Measurements from ENCODE around the gene ARVCF. TPM values are rescaled to one million over a fixed set of nuclear protein-coding genes. Genes with fewer than 3 reads are reported as not detected.

Gene ARVCF
- total RNA-seq, 1 donor from 2014 or later: 119 TPM

DNA sequence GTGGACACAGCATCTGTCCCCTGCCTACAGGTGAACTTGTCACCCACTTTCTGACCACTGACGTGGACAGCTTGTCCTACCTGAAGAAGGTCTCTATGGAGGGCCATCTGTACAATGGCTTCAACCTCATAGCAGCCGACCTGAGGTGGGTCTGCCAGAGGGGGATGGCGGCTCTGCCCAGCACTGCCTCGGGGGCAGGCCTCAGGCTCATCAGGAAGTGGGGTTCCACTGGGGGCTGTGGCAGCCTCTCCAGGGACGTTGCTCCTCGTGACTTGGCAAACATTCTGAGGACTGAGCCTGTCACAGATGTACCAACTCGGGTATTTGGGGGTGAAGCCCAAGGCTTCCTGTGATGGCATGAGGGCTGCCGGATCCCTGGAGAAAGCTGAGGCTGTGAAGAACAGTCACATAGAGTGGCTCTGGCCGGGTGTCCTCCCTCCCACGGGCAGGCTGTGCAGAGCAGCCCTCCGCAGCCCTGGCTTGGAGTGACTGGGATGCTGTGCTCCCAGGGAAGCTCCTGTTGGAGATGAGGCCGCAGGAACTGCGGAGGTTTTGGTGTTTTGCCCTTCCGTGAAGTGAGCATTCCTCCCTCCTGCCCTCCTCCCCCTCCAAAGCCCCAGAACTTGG lies 36.9 kb upstream of the ARVCF start:
- no peak overlapping the region for H3K27ac Mint-ChIP-seq (ENCODE audit: unreplicated experiment)
- TF ChIP-seq, protein P1, sequence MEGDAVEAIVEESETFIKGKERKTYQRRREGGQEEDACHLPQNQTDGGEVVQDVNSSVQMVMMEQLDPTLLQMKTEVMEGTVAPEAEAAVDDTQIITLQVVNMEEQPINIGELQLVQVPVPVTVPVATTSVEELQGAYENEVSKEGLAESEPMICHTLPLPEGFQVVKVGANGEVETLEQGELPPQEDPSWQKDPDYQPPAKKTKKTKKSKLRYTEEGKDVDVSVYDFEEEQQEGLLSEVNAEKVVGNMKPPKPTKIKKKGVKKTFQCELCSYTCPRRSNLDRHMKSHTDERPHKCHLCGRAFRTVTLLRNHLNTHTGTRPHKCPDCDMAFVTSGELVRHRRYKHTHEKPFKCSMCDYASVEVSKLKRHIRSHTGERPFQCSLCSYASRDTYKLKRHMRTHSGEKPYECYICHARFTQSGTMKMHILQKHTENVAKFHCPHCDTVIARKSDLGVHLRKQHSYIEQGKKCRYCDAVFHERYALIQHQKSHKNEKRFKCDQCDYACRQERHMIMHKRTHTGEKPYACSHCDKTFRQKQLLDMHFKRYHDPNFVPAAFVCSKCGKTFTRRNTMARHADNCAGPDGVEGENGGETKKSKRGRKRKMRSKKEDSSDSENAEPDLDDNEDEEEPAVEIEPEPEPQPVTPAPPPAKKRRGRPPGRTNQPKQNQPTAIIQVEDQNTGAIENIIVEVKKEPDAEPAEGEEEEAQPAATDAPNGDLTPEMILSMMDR (IDR thresholded peaks at IDR 0.05; ENCODE audit: partially characterized antibody, unreplicated experiment): no peak
- no peak overlapping the region for H3K4me3 Mint-ChIP-seq (ENCODE audit: unreplicated experiment)
- H3K9me3 Mint-ChIP-seq (ENCODE audit: unreplicated experiment): peaks cover 2% of the 10 kb centered on the region
- H3K4me1 Mint-ChIP-seq (ENCODE audit: low read depth, unreplicated experiment): no peaks in the 10 kb centered on the region
- no peak for DNase-seq
- H3K36me3 Mint-ChIP-seq (ENCODE audit: unreplicated experiment): peaks cover 5% of the 10 kb centered on the region
- peaks cover 4% of the 10 kb centered on the region for H3K27me3 Mint-ChIP-seq (ENCODE audit: unreplicated experiment)

DNA sequence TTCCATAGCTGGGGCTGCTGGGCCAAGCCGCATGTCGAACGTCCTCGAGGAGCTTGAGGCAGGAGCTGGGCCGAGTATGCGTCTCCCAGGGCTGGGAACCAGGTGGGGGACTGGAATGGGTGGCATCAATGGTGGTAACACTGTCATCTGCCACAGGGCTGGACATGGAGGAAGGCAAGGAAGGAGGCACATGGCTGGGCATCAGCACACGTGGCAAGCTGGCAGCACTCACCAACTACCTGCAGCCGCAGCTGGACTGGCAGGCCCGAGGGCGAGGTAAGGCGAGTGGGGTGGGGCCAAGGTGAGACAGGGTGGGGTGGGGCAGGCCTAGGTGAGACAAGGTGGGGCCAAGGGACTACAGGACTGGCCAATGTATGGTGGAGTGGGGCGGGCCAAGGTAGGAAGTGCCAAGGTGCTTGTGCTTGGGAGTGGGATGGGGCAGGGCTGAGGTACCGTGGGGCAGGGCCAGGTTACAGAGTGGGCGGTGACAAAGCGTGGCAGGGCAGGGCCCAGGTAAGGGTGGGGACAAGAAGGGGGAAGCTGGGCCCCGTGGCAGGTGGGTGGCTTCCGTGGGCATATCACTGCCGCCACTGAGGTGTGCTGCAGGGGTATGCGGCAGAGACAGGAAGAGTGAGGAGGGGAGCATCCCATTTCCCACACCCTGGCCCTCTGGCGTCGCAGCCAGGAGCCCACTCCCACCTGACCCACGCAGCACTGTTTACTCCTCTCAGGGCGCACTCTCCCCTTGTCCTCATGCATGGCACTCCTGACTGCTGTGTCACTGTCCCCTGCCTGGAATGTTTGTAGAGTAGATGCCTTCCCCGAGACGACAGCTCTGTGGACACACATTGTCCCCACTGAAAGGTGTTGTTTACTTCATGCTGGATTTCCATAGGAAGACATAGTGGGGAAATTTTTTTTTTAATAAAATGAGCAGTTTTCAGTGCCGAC lies 36.0 kb upstream of the ARVCF start:
- Mint-ChIP-seq H3K27ac (ENCODE audit: unreplicated experiment) (no peak overlapping the region), H3K27me3 (ENCODE audit: unreplicated experiment) (peaks cover 2% of the 10 kb centered on the region), H3K36me3 (ENCODE audit: unreplicated experiment) (peaks cover 10% of the 10 kb centered on the region), H3K4me1 (ENCODE audit: low read depth, unreplicated experiment) (no peaks in the 10 kb centered on the region), H3K9me3 (ENCODE audit: unreplicated experiment) (peaks cover 2% of the 10 kb centered on the region), H3K4me3 (ENCODE audit: unreplicated experiment) (no peak overlapping the region)
- TF ChIP-seq, protein P1 (IDR thresholded peaks at IDR 0.05; ENCODE audit: partially characterized antibody, unreplicated experiment): no peak
- DNase-seq: no peak

DNA sequence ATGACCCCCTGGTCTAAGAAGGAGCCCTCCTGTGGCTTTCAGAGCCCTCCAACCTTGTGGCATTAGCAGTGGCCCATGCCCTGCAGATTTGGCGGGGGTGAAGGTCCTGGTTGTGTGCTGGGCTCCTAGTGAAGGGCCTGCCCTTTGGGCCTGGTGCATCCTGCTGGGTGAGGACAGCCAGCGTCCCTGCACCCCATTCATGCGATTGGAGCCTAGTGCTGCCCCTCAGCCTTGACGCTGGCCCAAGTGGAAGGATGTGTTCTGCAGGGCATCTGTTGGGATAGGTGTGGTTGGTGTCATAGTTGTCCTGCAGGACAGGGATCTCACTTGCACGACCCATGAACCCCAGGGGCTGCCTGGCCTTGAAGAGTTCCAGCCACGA lies 35.3 kb upstream of the ARVCF start:
- TF ChIP-seq, protein P1 (IDR thresholded peaks at IDR 0.05; ENCODE audit: partially characterized antibody, unreplicated experiment): no peak
- Mint-ChIP-seq H3K4me3 (ENCODE audit: unreplicated experiment) (no peak overlapping the region), H3K4me1 (ENCODE audit: low read depth, unreplicated experiment) (no peaks in the 10 kb centered on the region)

DNA sequence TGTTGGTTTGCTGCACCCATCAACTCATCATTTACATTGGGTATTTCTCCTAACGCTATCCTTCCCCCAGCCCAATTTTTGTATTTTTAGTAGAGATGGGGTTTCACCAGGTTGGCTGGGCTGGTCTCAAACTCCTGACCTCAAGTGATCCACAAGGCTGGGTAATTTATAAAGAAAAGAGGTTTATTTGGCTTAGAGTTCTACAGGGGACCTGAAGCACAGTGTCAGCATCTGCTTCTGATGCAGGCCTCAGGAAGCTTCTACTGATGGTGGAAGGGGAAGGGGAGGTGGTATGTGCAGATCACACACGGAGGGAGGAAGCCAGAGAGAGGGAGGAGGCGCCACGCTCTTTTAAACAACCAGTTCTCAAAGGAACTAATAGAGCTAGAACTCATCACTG lies 30.1 kb upstream of the ARVCF start:
- H3K4me1 Mint-ChIP-seq (ENCODE audit: low read depth, unreplicated experiment): no peaks in the 10 kb centered on the region
- TF ChIP-seq, protein P1 (IDR thresholded peaks at IDR 0.05; ENCODE audit: partially characterized antibody, unreplicated experiment): no peak
- DNase-seq: no peak
- H3K27me3 Mint-ChIP-seq (ENCODE audit: unreplicated experiment): peaks cover 2% of the 10 kb centered on the region
- H3K4me3 Mint-ChIP-seq (ENCODE audit: unreplicated experiment): no peak overlapping the region
- no peak overlapping the region for H3K27ac Mint-ChIP-seq (ENCODE audit: unreplicated experiment)
- peaks cover 10% of the 10 kb centered on the region for H3K36me3 Mint-ChIP-seq (ENCODE audit: unreplicated experiment)
- peaks cover 4% of the 10 kb centered on the region for H3K9me3 Mint-ChIP-seq (ENCODE audit: unreplicated experiment)

More for the DNA sequence above, 35.3 kb upstream of the ARVCF start:
- DNase-seq: no peak
- Mint-ChIP-seq H3K9me3 (ENCODE audit: unreplicated experiment) (peaks cover 2% of the 10 kb centered on the region), H3K27me3 (ENCODE audit: unreplicated experiment) (peaks cover 2% of the 10 kb centered on the region), H3K36me3 (ENCODE audit: unreplicated experiment) (peaks cover 10% of the 10 kb centered on the region), H3K27ac (ENCODE audit: unreplicated experiment) (no peak overlapping the region)
